H1 (cell line): Measurements from ENCODE around the gene PTBP3. TPM values are rescaled to one million over a fixed set of nuclear protein-coding genes. Genes with fewer than 3 reads are reported as not detected.

Experiments used
- CBX8 ChIP-seq: fragments of 300-800, 300-1000 bp; sonication (generic); IDR thresholded peaks from 2 replicates; pipeline ENCODE4 v1.7.1; 2016; ENCODE audit warnings: low read depth, low read length, borderline replicate concordance
- CHD2 ChIP-seq: IDR thresholded peaks from 2 replicates; pipeline ENCODE4 v1.6.1; 2012; ENCODE audit warnings: low read length, improper control_type of control experiment
- JUND ChIP-seq: IDR thresholded peaks from 2 replicates; pipeline ENCODE4 v1.6.1; 2011; ENCODE audit warnings: mild to moderate bottlenecking, improper control_type of control experiment, low read length
- KDM4A ChIP-seq: IDR thresholded peaks from one replicate; pipeline ENCODE4 v1.7.1; 2012; ENCODE audit warnings: low read depth, mild to moderate bottlenecking, moderate library complexity, low read length, inconsistent platforms; ENCODE audit not compliant: severe bottlenecking
- RNF2 ChIP-seq: fragments of 200-900, 300-1000 bp; sonication (generic); IDR thresholded peaks from 2 replicates; pipeline ENCODE4 v1.7.1; 2016; ENCODE audit warnings: borderline replicate concordance, low read depth, mild to moderate bottlenecking, antibody characterized with exemption, low read length; ENCODE audit not compliant: poor library complexity, severe bottlenecking; ENCODE audit errors: missing control alignments
- SRF ChIP-seq: IDR thresholded peaks from 2 replicates; pipeline ENCODE4 v1.6.1; 2011; ENCODE audit warnings: mild to moderate bottlenecking, low read depth, low read length, moderate library complexity
- polyA plus RNA-seq, 7 experiments: library from polyadenylated mRNA; depleted of rRNA in 3 of 7; stranded (reverse) in 5 of 7; unstranded in 2 of 7; fragments of >200 nt in 5 of 7; fragments of 200-250 nt in 2 of 7; gene quantifications; 1 replicate in 5 of 7; 2 replicates in 1 of 7; 4 replicates in 1 of 7; pipeline versions ENCODE4 v1.2.1 to v1.2.3, GENCODE V29; 2011 to 2013; ENCODE audit warnings: missing spikeins in 2 of 7, mixed read lengths in 2 of 7
- total RNA-seq: library from RNA; stranded (reverse); fragmentation: NEBNext Ultra II Directional; extraction: Animal tissue kit (Norgen Biotek cat#: 25700); gene quantifications from 2 replicates; pipeline ENCODE4 v1.2.1, GENCODE V29; 2021

PTBP3 gene
- total and polyA plus RNA-seq, 2 of the 8 experiments (the other 6 are each of a cell fraction or from before 2014, with no cell fraction given): 51.0 to 124 TPM

- TF ChIP-seq JUND (no peak), CHD2 (no peak), RNF2 (no peak), CBX8 (no peak), KDM4A (no peak), SRF (no peak)
These were observed 68.0 kb downstream of the PTBP3 start (continued) for GRCh38 chr9:112265391-112265790.
